Measurements from ENCODE around the gene IL1F10.

The IL1F10 gene

GRCh38 chr2:113067681-113068080 is at the start of gene IL1F10:
TSS of gene IL1F10 (plus strand) at chr2:113067970. CDS start at chr2:113072739, 4,769 bp downstream.
- DNase-seq (ENCODE audit: extremely low spot score, insufficient read length, low read depth), result no peak
- no peak for FAIRE-seq

GRCh38 chr2:113018509-113018908 is 49.3 kb upstream of the IL1F10 start:
- no peak for DNase-seq (ENCODE audit: extremely low spot score, insufficient read length, low read depth)
- FAIRE-seq, result no peak

GRCh38 chr2:113021312-113021711 is 46.5 kb upstream of the IL1F10 start:
- FAIRE-seq, result no peak
- no peak for DNase-seq (ENCODE audit: extremely low spot score, insufficient read length, low read depth)

- DNase-seq (ENCODE audit: extremely low spot score, insufficient read length, low read depth), result no peak
- no peak for FAIRE-seq
These were observed 43.0 kb upstream of the IL1F10 start for GRCh38 chr2:113024764-113025163.

GRCh38 chr2:113025737-113026136 is 42.0 kb upstream of the IL1F10 start:
- DNase-seq (ENCODE audit: extremely low spot score, insufficient read length, low read depth) (no peak), FAIRE-seq (no peak)

GRCh38 chr2:113027691-113028090 is 40.1 kb upstream of the IL1F10 start:
- no peak for FAIRE-seq
- no peak for DNase-seq (ENCODE audit: extremely low spot score, insufficient read length, low read depth)

GRCh38 chr2:113028112-113028511 is 39.7 kb upstream of the IL1F10 start:
- FAIRE-seq (no peak), DNase-seq (ENCODE audit: extremely low spot score, insufficient read length, low read depth) (no peak)

- no peak for FAIRE-seq
- no peak for DNase-seq (ENCODE audit: extremely low spot score, insufficient read length, low read depth)
These were observed 35.0 kb upstream of the IL1F10 start for GRCh38 chr2:113032737-113033136.

- FAIRE-seq (no peak), DNase-seq (ENCODE audit: extremely low spot score, insufficient read length, low read depth) (no peak)
These were observed 33.8 kb upstream of the IL1F10 start for GRCh38 chr2:113034016-113034415.

GRCh38 chr2:113036763-113037162 is 31.0 kb upstream of the IL1F10 start:
- DNase-seq (ENCODE audit: extremely low spot score, insufficient read length, low read depth) (no peak), FAIRE-seq (no peak)

- FAIRE-seq, result no peak
- no peak for DNase-seq (ENCODE audit: extremely low spot score, insufficient read length, low read depth)
These were observed 29.5 kb upstream of the IL1F10 start for GRCh38 chr2:113038291-113038690.

GRCh38 chr2:113039158-113039557 is 28.6 kb upstream of the IL1F10 start:
- FAIRE-seq, result no peak
- DNase-seq (ENCODE audit: extremely low spot score, insufficient read length, low read depth), result no peak

- no peak for DNase-seq (ENCODE audit: extremely low spot score, insufficient read length, low read depth)
- FAIRE-seq, result no peak
These were observed 28.1 kb upstream of the IL1F10 start for GRCh38 chr2:113039719-113040118.

GRCh38 chr2:113041871-113042270 is 25.9 kb upstream of the IL1F10 start:
- FAIRE-seq, result no peak
- no peak for DNase-seq (ENCODE audit: extremely low spot score, insufficient read length, low read depth)

- FAIRE-seq (no peak), DNase-seq (ENCODE audit: extremely low spot score, insufficient read length, low read depth) (no peak)
These were observed 21.3 kb upstream of the IL1F10 start for GRCh38 chr2:113046465-113046864.

- DNase-seq (ENCODE audit: extremely low spot score, insufficient read length, low read depth) (no peak), FAIRE-seq (no peak)
These were observed 16.6 kb upstream of the IL1F10 start for GRCh38 chr2:113050921-113051895.

GRCh38 chr2:113052396-113052917 is 15.3 kb upstream of the IL1F10 start, which contains the start of gene IL36B:
TSS of gene IL36B (minus strand) at chr2:113052867.
- DNase-seq (ENCODE audit: extremely low spot score, insufficient read length, low read depth) (no peak), FAIRE-seq (no peak)

- FAIRE-seq (no peak), DNase-seq (ENCODE audit: extremely low spot score, insufficient read length, low read depth) (no peak)
These were observed 14.1 kb upstream of the IL1F10 start for GRCh38 chr2:113053666-113054065.

GRCh38 chr2:113054066-113054465 is 13.7 kb upstream of the IL1F10 start:
- FAIRE-seq, result no peak
- DNase-seq (ENCODE audit: extremely low spot score, insufficient read length, low read depth), result no peak

- DNase-seq (ENCODE audit: extremely low spot score, insufficient read length, low read depth) (no peak), FAIRE-seq (no peak)
These were observed 11.2 kb upstream of the IL1F10 start for GRCh38 chr2:113056521-113056920.

- no peak for FAIRE-seq
- DNase-seq (ENCODE audit: extremely low spot score, insufficient read length, low read depth), result no peak
These were observed 10.7 kb upstream of the IL1F10 start for GRCh38 chr2:113057117-113057516.
